ENCODE results near the gene RASSF5.
A peak's percentile ranks its signal among the peaks of the same experiment; 100 is the strongest.

- no peak for TF ChIP-seq POLR2A (IDR thresholded peaks at IDR 0.05)
- TF ChIP-seq CTCF (IDR thresholded peaks at IDR 0.05) = peak; percentile 88 to 94 (median 89)
- TF ChIP-seq EP300 (IDR thresholded peaks at IDR 0.05; ENCODE audit: low read depth) = no peak
- no peak for TF ChIP-seq POLR2AphosphoS5 (IDR thresholded peaks at IDR 0.05)
Measured at GRCh38 chr1:206583707-206584648, 76.6 kb downstream of the RASSF5 start.

All from transverse colon (tissue), 4 donors.